Motor neuron (in vitro differentiated cells): ENCODE data around the gene ALG10. TPM values are rescaled to one million over a fixed set of nuclear protein-coding genes. Genes with fewer than 3 reads are reported as not detected.
"Not testable (repeated sequence)": the region's sequence is repeated elsewhere in the genome, so short reads cannot be mapped to it uniquely, and the experiment has no call there.

ENCODE experiments used
- ATAC-seq, 8 experiments: fragments of 200-7000 bp; cut with Tn5 transposase; replicated peaks in 6 of 8; 2 replicates each; pipeline ENCODE4 v1.8.0; 2021; ENCODE audit warnings: mild to moderate bottlenecking in 8 of 8, moderate library complexity in 8 of 8
- H3K27ac ChIP-seq, 2 donors: fragments of 250-450 bp; sonication (Bioruptor Pico); 2 replicates each; pipeline ENCODE4 v1.9.0; 2021; ENCODE audit warnings: antibody characterized with exemption in 2 of 2, mild to moderate bottlenecking in 2 of 2, moderate library complexity in 1 of 2
- H3K4me1 ChIP-seq, 2 donors: fragments of 250-450 bp; sonication (Bioruptor Pico); replicated peaks in 1 of 2; 2 replicates each; pipeline ENCODE4 v1.6.1; 2021; ENCODE audit warnings: antibody characterized with exemption in 2 of 2, mild to moderate bottlenecking in 2 of 2, moderate library complexity in 1 of 2
- H3K4me3 ChIP-seq, 5 donors: fragments of 250-450 bp; sonication (Bioruptor Pico); 2 replicates each; pipeline ENCODE4 v1.9.0; 2021; ENCODE audit warnings: antibody characterized with exemption in 5 of 5, mild to moderate bottlenecking in 5 of 5, moderate library complexity in 4 of 5
- WGBS, 10 experiments: fragments of 450-650 bp; shearing (Covaris generic); methylation state at CpG; one replicate each; pipeline ENCODE4 v1.0.0; 2022; 5-methylcytosine and 5-hydroxymethylcytosine counted together
- in situ Hi-C, 9 experiments: fragments of 400-800 bp; cut with MboI; loops; one replicate each; pipeline ENCODE4 v1.15.0; 2021; ENCODE audit warnings: low sequenced_read_pairs in 9 of 9, low pct_unique_long_range_greater_than_20kb in 2 of 9; ENCODE audit not compliant: unreplicated experiment in 9 of 9
- total RNA-seq, 8 experiments: library from RNA; unstranded; fragments of 300-600 nt; gene quantifications; 2 replicates each; pipeline versions ENCODE4 v1.2.3 to v1.2.4, GENCODE V29; 2022

The ALG10 gene
- total RNA-seq, 8 experiments from 2014 or later, result 2.5 to 14.8 (median 10.4) TPM

DNA sequence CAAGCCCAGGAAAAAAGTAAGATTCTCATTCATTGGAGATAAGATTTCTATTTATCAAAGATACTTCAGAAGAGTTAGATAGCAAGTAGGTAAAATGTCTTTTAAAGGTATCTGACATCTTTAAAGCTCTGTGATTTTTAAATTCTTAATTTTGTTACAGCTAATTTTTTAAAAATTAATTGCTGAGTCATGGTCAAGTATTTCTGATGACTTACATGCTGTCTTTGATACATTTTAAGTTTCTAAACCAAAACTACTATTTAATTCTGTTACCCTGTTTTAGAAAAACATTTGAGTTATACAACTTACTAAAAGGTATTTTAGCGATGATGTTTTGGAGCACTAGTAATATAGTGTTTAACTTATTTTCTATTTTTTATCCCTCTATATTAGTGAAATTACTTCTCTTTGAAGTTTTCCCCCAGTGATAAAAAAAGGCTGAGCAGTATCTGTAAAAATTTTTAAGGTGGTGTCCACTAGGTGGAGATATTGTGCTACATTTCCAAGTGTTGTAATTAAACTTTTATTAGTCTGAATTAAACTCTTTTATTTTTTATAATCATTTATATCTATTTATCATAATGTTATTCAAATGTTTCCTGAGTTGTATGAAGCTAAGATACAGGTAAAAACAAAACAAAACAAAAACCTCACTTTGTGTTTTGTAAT lies 11.5 kb downstream of the ALG10 start:
- whole genome bisulfite sequencing, 10 experiments, result 0 to 60% (median 20%) methylated on average over 1 of the region's 1 CpG; no CpG with 5 or more reads in 1 of the 10 experiments
- no peak overlapping the region for H3K4me3 ChIP-seq
- ATAC-seq, result no peak

DNA sequence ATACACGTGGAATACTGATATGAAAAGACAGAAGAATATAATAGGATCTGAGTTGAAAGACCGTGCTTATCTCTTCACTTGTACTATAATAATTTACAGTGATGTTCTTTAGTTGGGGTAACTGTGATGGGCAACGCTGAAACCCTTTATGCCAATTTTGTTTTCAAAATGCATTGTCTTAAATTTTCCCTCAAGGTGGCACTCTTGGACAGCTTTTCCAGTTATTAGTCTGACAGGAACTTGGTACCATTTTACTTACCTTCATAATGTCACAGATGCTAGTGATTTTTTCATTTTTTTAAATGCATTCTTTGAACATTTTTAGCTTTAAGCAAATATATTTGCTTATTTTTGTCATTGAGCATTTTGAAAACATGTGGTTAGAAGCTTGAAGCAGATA lies 16.1 kb downstream of the ALG10 start:
- in situ Hi-C loops, result loop anchor here in 3 of 9 experiments (25.0 kb wide), 3 partner anchors 99 to 1276 kb away; partner anchors contain the start of gene YARS2 (in 1 of the 3)
- H3K4me3 ChIP-seq, ATAC-seq, H3K4me1 ChIP-seq, H3K27ac ChIP-seq: not testable (repeated sequence)
- WGBS, 10 experiments, result 53 to 100% (median 85%) methylated on average over 2 to 3 of the region's 3 CpGs; no CpG with 5 or more reads in 1 of the 10 experiments

More for the DNA sequence above, 11.5 kb downstream of the ALG10 start:
- H3K27ac ChIP-seq, result no peak overlapping the region
- no peaks in the 10 kb centered on the region for H3K4me1 ChIP-seq
- in situ Hi-C loops, result loop anchor here in 3 of 9 experiments (25.0 kb wide), 3 partner anchors 104 to 1271 kb away; partner anchors contain the start of gene YARS2 (in 1 of the 3)

DNA sequence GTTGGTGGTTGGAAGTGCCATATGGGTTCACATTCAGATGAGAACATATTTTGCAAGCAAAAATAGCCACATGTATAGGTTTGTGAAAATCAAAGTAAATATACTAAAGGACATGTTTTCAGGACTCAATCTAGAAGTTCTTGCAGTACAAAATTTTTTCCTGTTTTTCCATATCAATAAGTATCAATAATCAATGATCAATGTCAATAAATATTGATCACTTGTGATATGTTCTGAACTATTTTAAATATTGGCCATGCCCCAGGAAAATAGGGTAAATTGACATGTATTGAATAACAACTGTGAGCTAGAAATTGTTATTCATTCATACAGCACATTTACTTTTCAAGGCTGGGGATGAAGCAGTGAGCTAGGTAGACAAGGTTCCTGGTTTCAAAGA lies 24.3 kb downstream of the ALG10 start:
- in situ Hi-C loops, result loop anchor here in 3 of 9 experiments (25.0 kb wide), 3 partner anchors 91 to 1284 kb away; partner anchors contain the start of gene YARS2 (in 1 of the 3)
- Histone ChIP-seq H3K4me1 (no peaks in the 10 kb centered on the region), H3K4me3 (no peak overlapping the region), H3K27ac (no peak overlapping the region)
- ATAC-seq, result no peak

DNA sequence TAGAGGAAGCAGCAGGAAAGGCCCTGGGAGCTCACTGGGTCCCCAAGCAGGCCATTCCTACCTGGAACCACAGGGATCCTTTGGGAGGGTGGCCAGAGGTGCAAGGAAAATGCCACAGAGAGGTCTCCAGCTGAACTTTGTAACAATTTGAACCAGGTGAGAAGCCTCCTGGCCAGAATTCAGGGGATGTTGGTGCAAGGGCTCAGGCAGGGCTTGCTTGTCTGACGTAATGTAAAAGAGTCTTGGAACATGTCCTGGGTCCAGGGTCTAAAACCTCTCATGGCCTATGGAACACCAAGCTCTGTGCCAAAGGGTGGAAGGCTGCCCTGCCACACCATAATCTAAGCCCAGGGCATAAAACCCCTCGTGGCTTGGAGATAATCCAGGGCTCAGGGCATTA lies 25.6 kb downstream of the ALG10 start:
- not testable (repeated sequence) for H3K4me1 ChIP-seq, H3K4me3 ChIP-seq, H3K27ac ChIP-seq, ATAC-seq
- 0 to 86% (median 33%) methylated on average over 1 of the region's 2 CpGs; no CpG with 5 or more reads in 5 of the 10 experiments for WGBS, 10 experiments
- in situ Hi-C loops, result loop anchor here in 3 of 9 experiments (25.0 kb wide), 3 partner anchors 89 to 1286 kb away; partner anchors contain the start of gene YARS2 (in 1 of the 3)

DNA sequence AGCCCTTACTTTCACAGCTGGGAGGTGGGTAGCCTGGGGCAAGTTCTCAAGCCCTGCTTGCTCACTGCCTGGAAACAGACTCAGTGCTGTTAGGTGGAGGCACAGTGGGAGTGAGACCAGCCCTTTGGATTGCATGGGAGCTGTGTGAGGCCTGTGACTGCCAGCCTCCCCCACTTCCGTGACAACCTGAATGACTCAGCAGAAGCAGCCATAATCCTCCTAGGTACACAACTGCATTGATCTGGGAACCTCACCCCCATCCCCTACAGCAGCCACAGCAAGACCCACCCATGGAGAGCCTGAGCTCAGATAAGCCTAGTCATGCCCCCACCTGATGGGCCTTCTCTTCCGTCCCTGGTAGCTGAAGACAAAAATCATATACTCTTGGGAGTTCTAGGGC lies 26.4 kb downstream of the ALG10 start:
- no peak overlapping the region for H3K4me3 ChIP-seq
- in situ Hi-C loops, result loop anchor here in 3 of 9 experiments (25.0 kb wide), 3 partner anchors 89 to 1286 kb away; partner anchors contain the start of gene YARS2 (in 1 of the 3)
- no peak for ATAC-seq
- H3K27ac ChIP-seq, result no peak overlapping the region
- H3K4me1 ChIP-seq, result no peaks in the 10 kb centered on the region
- 80% methylated on average over 1 of the region's 2 CpGs; no CpG with 5 or more reads in 9 of the 10 experiments for WGBS, 10 experiments

DNA sequence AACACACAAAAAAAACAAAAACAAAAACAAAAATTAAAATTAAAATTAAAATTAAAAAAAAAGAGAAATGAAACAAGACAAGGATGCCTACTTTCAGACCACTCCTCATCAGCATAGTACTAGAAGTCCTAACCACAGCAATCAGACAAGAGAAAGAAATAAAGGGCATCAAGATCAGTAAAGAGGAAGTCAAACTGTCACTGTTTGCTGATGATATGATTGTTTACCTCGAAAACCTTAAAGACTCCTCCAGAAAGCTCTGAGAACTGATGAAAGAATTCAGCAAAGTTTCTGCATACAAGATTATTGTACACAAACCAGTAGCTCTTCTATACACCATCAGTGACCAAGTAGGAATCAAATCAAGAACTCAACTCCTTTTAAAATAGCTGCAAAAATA lies 29.2 kb downstream of the ALG10 start:
- Histone ChIP-seq H3K4me3 (no peak overlapping the region), H3K27ac (no peak overlapping the region), H3K4me1 (no peaks in the 10 kb centered on the region)
- in situ Hi-C loops, result no loop called here
- ATAC-seq, result no peak
- WGBS, 10 experiments, result 0 to 75% (median 23%) methylated on average over 1 of the region's 1 CpG; no CpG with 5 or more reads in 2 of the 10 experiments

DNA sequence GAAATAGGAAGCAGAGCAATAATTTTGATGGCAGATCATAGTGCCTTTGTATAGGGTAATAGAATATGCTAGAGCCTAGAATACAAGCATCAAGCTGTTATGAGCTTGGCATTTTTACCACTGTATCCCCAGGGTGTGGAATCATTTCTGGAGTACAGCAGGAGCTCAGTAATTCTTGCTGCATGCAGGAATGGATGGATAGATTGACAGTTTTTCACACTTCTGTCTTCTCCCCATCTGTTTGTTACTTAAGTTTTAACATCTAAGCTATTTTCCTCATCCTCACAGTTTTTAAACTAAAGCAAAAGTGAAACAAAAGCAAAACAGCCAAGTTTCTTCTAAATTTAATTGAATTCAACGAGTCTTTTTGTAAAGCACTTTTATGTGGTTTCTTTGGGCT lies 32.6 kb downstream of the ALG10 start:
- no peak overlapping the region for H3K4me3 ChIP-seq
- WGBS, 10 experiments, result 0 to 50% (median 0%) methylated on average over 1 of the region's 1 CpG; no CpG with 5 or more reads in 1 of the 10 experiments
- in situ Hi-C loops, result no loop called here
- no peaks in the 10 kb centered on the region for H3K4me1 ChIP-seq
- H3K27ac ChIP-seq, result no peak overlapping the region
- no peak for ATAC-seq
